Suppressor macrophage treated with lipopolysaccharide for 4 hours (primary cell): ENCODE measurements around the gene DUSP16.
"Not testable (repeated sequence)": the region's sequence is repeated elsewhere in the genome, so short reads cannot be mapped to it uniquely, and the experiment has no call there.

Experiments
- DNase-seq: peaks from one replicate; pipeline ENCODE4 v3.0.0-alpha.2; 2020

Gene DUSP16

DNA sequence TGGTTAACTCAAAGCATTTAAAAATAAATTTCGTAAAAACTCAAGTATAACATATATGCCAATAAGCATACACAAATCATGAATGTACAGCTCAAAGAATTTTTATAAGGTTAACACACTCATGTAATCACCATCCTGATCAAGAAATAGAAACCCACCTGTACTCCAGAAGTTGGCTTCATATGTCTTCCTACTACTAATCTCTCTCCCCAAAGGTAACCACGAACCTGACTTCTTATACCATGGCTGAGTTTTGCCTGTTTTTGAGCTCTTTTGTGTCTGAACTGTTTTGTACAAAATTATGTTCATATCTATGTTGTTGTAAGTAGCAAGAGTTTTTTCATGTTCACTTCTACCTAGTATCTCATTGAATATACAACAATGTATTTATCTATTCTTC lies 18.7 kb downstream of the DUSP16 start:
- no peak for DNase-seq

DNA sequence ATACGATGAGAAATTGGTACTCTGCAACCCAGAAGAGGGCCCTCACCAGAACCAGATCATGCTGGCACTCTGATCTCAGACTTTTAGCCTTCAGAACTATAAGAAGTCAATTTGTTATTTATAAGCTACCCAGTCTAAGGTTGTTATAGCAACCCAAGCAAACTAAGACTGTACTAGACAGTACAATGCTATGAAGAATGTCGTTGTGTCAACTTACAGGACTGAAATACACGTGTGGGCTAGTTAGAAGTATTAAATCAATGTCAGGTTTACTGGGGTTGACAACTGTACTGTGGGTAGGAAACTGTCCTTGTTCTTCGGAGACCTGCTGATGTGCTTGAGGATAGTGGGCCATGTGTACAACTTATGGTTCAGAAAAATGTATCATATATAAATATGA lies 19.7 kb downstream of the DUSP16 start:
- DNase-seq, result no peak

DNA sequence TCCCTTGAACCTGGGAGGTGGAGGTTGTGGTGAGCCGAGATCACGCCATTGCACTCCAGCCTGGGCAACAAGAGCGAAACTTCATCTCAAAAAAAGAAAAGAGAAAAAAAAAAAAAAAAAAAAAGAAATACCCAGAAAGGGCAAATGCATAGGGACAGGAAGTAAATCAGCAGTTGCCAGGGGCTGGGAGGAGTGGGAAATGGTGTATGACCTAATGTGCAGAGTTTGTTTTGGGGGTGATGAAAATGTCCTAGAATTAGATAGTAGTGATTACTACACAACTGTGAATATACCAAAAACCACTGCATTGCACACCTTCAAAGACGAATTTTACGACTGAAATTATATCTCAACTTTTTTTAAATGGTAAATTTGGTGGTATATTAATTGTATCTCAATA lies 20.4 kb downstream of the DUSP16 start:
- DNase-seq, result no peak

DNA sequence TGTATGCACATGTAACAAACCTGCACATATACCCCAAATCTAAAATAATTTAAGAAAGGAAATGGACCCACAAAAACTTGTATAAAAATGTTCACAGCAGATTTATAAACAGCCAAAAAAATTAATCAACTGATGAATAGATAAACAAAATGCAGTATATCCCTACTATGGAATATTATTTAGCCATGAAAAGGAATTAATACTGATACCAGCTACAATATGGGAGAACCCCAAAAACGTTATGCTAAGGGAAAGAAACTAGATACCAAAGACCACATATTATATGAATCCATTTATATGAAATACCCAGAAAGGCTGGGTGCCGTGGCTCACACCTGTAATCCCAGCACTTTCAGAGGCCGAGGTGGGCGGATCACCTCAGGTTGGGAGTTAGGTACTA lies 20.9 kb downstream of the DUSP16 start:
- no peak for DNase-seq

DNA sequence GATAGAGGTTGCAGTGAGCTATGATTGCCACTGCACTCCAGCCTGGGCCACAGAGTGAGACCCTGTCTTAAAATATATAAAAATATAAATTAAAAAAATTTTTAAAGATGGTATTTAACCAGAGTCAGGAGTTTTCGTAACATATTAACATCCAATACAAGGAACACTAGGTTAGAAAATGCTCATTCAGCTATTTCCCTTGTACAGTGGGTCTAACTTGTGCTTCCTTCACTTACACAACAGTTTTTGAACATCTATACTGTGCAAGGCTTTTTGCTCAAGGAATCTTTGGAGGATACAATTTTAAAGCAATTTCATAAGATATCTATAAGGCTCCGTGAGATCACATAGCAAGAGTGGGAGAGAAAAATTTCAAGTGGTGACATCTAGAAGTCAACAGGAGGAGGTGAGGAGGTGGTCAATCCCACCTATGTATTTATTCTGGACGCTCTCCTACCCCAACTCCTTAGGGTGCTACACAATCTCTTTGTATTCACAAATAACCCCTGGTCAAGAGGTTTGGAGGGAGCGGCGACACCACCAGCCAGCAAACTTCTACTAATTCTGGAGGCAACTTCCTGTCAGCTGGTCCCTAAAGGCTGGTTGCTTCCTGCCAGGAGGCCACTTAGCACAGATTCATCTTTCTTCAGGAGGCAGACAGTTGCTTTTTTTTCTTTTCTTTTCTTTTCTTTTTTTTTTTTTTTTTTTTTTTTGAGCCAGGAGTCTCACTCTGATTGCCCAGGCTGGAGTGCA lies 22.2 kb downstream of the DUSP16 start:
- no peak for DNase-seq

DNA sequence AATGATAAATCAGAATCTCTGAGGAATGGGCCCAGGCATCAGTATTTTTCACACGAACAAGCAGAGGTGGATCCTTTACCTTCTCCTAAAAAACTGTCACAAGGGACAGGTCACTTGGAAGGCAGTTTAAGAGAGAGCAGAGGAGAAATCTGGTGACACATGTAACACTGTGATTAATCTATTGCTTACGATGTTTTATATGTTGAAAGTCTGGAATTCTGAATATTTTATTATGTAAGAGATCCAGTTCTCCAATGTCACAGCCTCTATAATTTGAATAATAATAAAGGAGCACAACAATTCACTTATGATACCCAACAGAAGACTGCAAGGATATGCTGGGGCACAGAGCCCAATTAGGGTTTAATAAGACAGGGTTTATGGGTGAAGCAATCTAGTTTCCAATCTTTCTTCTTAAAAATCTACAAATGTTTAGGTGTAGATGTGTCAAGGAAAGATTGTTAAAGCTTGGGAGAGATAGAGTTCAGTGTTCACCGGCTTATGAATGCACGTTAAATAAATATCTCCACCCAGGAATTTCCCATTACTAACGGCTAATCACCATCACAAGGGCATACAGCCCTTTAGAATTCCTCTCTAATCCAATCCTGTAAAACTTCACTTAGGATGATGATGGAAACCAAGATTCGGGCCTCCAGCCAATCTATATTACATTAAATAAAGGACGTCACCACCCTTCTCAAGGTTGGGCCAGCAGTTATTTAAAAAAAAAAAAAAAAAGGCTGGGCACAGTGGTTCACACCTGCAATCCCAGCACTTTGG lies 23.4 kb downstream of the DUSP16 start:
- no peak for DNase-seq

DNA sequence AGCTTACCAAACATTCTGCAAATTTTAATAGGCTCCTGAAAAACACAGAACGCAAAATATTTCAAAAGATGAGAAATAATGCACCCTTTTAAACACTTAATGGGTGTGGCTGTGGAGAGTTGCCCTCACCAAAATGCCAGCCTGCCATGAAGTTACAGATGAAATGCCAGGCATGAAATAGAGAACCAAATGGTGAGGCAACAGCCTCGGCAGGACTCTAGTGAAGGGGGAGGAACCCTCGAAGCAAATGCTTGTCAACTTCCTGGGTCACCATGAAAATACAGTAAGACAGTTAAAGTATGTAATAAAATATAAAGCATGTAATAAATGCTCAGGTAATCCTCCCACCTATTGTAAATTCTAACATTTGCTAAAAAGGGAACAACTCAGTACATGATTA lies 24.1 kb downstream of the DUSP16 start:
- DNase-seq, result no peak

DNA sequence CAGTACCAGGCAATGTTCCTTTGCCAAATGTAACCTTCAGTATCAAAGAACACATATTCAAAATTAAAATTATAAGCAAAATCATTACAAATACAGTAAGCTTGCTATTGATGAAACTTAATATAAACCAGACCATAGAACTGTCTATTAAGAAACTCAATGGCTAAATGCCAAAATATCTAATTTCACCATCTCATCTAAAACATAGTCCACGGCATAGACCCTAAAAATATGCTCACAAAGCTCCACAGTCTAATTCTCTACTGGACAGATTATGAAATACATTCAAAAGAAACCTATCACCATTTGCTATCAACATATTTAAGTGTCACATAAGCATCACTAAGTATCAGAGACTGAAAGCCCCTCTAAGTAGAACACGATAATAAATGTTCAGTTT lies 25.2 kb downstream of the DUSP16 start:
- no peak for DNase-seq

DNA sequence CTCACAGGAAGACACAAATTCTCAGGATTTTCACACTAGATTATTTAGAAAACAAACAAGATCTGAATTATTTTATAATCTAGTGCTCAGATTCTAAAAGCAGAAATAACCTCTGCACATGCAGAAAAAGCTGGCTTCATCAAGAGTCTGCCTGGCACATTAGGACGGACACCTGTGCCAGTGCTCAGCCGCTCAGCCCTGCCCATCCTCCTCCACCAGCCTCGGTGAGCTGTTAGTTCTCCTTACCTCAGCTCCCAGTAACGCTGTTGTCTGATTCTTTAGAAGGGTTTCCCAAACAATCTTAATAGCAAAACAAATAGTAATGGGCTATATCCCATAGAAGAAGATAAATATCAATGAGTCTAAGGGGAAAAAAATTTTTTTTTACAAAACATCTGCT lies 27.7 kb downstream of the DUSP16 start:
- no peak for DNase-seq

DNA sequence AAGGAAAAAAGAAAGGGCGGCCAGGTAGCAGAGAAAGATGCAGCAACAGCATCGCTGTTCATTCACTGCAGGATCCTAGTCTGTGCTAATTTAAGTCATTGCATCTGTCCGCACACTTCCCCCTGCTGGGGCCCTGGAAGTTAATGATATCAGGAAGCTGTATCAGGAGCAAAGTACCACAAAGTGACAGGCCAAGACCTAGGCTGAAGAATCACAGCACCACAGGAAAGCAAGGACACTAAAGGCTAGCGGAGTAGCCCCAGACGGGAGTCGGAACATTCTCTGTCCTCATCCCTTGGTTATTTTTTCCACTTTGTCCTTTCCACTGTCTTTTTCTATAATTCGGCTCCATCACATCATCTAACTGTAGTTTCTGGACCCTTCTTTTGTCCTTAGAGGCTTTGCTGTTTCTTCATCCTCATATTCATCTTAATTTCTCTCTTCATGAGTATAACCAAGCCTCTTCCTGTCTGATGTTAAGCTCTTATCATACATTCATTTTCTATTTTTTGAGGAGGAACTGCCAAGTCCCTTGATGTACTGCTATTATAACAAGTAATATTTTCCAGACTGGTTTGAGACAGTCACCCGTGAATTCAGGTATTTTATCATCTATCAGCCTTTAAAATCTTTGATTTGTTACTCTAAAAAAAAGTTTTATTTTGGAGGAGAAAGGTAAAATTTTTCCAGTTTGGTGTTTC lies 28.3 kb downstream of the DUSP16 start:
- no peak for DNase-seq

DNA sequence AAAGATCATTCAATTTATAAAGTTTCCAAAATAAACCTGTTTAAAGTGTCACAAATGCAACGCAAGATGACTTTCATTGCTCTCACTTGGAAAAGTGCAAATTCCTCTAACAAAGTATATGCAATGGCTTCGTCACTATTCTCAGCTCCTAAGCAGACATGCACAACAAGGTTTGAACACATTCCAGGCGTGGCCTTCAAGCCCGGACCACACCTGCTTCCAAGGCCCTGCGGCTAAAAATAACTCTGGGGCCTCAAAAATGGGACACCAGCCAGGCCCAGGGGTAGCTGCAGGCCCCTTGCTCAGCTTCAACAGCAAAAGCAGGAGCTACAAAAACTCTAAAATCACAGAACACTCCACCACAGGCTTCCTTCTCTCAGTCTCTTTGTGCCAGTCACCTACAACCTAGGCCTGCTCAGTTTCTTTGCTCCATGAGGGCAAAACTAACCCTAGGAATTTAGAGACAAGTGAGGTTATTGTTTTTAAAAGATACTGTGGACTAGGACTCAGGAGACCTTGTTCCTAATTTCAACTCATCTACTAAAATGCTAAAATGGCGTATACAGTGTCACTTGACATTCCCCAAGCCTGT lies 29.3 kb downstream of the DUSP16 start:
- no peak for DNase-seq

DNA sequence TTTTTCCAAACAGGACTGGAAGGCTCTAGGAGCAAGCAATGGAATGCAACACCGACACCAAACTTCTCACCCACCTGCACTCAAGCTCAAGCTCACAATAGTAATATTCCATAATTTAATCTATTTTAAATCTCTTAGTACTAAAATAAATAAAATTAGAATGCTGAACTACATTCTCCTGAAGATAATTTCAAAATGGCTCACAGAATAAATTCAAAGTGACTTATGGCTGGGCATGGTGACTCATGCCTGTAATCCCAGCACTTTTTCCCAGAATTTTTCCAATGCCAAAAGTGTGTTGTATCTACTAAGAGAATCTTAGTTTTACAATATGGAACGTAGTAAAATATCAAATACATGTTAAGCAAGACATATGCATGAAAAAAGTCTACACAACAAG lies 31.5 kb downstream of the DUSP16 start:
- DNase-seq, result no peak

DNA sequence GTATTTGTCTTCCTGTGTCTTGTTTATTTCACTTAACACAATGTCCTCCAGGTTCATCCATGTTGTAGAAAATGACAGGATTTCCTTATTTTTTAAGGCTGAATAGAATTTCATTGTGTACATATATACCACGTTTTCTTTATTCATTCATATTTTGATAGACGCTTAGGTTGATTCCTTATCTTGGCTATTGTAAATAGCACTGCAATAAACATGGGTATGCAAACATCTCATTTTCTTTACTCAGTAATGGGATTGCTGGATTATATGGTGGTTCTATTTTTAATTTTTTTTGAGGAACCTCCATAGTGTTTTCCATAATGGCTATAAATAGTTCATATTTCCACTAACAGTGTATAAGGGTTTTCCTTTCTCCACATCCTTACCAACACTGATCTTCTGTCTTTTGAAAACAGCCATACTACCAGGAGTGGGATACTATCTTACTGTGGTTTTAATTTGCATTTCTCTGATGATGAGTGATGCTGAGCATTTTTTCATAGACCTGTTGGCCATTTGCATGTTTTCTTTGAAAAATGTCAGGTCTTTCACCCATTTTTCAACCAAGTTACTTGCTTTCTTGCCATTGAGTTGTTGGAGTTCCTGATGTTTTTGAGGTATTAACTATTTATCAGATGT lies 32.8 kb downstream of the DUSP16 start:
- no peak for DNase-seq

DNA sequence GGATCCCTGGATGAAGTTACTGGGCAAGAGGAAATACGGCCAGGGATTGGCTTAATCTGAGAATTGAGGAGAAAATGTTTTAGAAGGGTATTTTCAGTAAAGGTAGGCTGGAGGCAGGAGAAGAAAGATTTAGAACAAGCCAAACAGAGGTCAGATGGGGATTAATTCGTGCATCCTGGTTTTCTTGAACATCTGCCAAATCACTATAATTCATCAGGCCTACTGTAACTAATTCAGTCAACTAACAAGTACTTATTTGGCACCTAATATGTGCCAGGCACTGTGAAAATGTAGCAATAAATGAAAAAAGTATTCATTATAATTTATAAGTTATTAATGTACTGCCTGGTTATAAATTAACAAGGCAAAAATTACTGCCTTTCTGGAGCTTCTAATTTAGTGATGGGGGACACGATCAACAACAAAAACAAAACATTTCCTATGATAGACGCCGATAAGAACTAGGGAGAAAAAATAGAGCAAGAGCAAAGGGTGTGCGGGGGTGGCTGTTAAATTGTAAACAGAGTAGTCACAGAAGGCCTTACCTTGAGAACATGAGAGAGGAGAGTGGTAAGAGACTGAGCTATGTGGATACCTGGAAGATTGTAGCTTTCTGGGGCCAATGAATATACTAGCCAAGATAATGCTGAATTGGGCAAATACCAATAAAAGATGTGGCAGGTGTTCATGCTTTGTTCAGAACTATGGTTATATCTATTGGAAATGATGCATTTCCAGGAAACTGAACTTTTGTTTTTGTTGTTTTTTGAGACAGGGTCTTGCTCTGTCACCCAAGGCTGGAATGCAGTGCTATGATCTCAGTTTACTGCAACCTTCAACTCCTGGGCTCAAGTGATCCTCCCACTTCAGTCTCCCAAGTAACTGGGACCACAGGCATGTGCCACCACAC lies 34.0 kb downstream of the DUSP16 start:
- no peak for DNase-seq

DNA sequence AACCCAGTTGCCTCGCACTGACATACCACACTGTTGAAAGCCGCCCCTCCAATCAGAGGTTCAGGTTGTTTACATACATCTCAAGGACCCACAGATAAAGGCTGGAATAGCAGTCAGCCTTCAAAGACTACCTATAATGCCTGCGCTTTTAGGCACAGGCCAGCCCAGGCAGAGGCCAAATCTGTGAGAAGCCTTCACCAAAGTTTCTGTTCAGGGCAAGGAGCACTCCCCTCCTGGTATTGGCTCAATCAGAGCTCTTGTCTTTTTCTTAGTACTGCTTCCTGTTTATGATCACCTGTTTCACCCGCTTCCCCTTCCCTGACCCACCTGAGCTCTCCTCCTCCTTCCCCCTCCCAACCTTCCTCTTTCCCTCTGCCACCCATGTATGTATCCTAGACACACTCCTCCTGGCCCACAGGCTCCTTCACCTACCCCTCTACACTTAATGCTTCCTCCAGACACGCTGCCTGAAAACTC lies 34.8 kb downstream of the DUSP16 start:
- DNase-seq, result no peak

DNA sequence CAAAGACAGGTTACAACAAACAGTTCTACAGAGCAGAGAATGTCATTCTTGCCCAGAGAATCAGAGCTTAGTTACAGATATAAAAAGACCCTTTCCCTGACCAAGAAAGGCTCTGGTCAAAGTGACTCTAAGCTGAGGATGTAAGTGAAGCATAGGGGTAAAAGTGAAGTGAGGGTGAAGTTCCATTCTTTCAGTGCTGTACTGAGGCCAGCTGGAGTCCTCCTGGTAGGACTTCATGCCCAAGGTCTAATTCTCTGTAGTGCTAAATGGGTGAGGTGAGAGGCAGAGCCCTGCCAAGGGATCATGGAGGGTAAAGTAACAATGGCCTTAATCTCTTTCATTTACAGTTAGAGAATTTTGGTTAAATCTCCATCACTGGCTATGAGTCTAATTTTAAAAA lies 38.5 kb downstream of the DUSP16 start:
- DNase-seq, result no peak

DNA sequence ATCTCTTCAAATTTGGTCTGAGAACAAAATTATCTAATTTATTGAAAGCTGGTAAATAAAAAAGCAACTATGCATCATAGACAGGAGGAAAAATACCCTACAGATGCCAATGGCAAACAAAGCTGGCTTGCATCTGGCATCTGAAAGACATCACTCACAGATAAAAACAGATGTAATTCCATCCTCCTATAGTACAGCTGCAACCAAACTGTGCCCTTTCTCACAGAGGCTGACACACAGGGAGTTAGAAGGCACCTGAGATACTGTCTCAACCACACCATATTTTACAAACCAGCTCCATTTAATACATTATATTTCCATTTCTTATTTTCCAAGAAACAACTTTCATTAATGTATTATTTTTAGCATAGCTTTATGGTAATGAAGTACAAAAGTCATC lies 39.4 kb downstream of the DUSP16 start:
- no peak for DNase-seq

DNA sequence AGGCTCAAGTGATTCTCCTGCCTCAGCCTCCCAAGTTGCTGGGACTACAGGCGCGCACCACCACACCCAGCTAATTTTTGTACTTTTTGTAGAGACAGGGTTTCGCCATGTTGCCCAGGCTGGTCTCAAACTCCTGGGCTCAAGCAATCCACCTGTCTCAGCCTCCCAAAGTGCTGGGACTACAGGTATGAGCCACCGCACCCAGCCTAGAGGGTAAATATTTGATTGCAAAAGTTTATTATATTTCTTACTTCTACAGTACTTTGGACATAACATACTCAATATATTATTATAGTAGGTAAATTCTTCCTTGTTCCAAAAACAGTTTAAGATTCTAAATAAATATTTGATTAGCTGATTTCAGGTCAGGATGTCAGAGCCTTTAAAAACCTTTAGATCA lies 40.0 kb downstream of the DUSP16 start:
- DNase-seq, result not testable (repeated sequence)

DNA sequence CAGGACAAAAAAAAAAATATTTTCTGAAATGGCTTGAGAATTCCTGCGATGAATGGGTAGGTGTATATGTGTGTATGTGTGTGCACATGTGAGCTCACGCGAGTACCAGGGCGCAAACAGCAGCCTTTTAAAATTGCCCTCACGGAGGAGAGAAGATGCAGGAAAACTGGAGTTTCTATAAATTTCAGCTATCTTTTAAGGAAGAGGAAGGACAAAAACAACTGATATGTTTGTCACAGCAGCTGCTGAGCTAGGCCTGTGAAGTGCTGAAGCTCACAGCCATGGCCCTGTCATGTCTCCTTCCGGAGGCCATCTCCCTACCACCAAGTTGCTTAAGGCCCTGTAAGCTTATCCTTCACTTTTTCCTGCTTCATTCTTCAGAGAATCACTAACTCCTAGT lies 40.8 kb downstream of the DUSP16 start:
- no peak for DNase-seq

DNA sequence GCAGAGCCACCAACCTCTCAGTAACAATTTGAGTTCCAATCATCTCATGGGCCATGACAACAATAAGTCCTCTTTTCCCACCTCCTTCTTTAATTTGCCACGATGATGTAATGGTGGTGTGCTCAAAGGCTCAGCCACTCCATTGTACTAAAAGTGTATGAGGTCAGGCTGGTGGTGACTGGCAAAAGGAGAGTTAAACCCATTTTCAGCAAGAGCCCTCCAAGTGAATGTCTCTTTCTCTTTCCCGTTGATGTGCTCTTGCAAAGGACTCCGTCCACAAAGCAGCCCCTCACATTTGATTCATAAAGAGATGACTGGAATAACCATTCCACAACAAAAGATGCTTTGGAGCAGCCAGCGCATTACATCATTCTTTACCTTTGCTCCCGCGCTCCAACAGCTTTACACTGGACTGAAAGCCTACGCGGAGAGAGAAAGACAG lies 41.6 kb downstream of the DUSP16 start:
- DNase-seq, result no peak

DNA sequence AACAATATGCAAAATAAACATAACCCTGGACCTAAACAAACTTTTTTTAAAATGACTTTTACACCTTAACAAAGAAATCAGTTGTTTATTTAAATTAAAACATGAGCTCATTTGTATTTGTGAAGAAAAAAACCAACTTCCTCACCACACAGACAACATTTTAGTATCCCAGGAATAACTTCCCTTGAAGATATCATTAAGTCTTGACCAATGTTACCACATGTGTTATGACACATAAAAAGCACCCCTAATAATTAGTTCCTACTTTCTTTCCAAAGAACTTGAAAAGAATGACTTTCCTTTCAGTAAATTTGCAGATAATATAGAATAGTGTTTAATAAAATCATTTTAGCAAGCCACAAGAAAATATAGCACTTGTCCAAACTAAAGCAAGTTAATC lies 42.4 kb downstream of the DUSP16 start:
- peak; percentile 49 for DNase-seq
